HFFc6 (cell line): ENCODE results near the gene PCDH15. TPM values are rescaled to one million over a fixed set of nuclear protein-coding genes. Genes with fewer than 3 reads are reported as not detected.
"Not testable (repeated sequence)": the region's sequence is repeated elsewhere in the genome, so short reads cannot be mapped to it uniquely, and the experiment has no call there.

Experiments
- DNase-seq: peaks from one replicate; pipeline ENCODE4 v3.0.0-alpha.2; 2018
- H3K27ac Mint-ChIP-seq: 2 replicates; pipeline ENCODE4 v1.8.0; 2020; ENCODE audit warnings: mild to moderate bottlenecking, mixed read lengths
- H3K27me3 Mint-ChIP-seq: 2 replicates; pipeline ENCODE4 v1.8.0; 2021; ENCODE audit warnings: mild to moderate bottlenecking, moderate library complexity, mixed read lengths; ENCODE audit not compliant: insufficient read depth
- H3K36me3 Mint-ChIP-seq: 2 replicates; pipeline ENCODE4 v1.8.0; 2021; ENCODE audit warnings: low read depth, mixed read lengths
- H3K4me1 Mint-ChIP-seq: 2 replicates; pipeline ENCODE4 v1.8.0; 2020; ENCODE audit warnings: low read depth, mixed read lengths
- H3K4me3 Mint-ChIP-seq: 2 replicates; pipeline ENCODE4 v1.8.0; 2020; ENCODE audit warnings: mild to moderate bottlenecking, moderate library complexity, mixed read lengths
- H3K9me3 Mint-ChIP-seq: 2 replicates; pipeline ENCODE4 v1.8.0; 2020; ENCODE audit warnings: mild to moderate bottlenecking, mixed read lengths
- total RNA-seq, 6 experiments: library from RNA; stranded (reverse); fragmentation: NEBNext Ultra II Directional; extraction: Animal tissue kit (Norgen Biotek cat#: 25700); gene quantifications; 2 replicates in 1 of 6; 3 replicates in 5 of 6; pipeline ENCODE4 v1.2.3, GENCODE V29; 2021
- TF ChIP-seq, protein P1 (sequence below): fragments of 200-600 bp; sonication (generic); IDR thresholded peaks from 2 replicates; pipeline ENCODE4 v1.5.0; 2021; ENCODE audit warnings: antibody characterized with exemption, mild to moderate bottlenecking

PCDH15 gene
- total RNA-seq, 6 experiments from 2014 or later: not detected

- Mint-ChIP-seq H3K27me3 (no peaks in the 10 kb centered on the region), H3K36me3 (no peaks in the 10 kb centered on the region; the same call in none of the 2 replicates), H3K9me3 (peaks cover 21% of the 10 kb centered on the region), H3K4me3 (no peak overlapping the region), H3K4me1 (no peaks in the 10 kb centered on the region), H3K27ac (no peak overlapping the region)
- TF ChIP-seq, protein P1, sequence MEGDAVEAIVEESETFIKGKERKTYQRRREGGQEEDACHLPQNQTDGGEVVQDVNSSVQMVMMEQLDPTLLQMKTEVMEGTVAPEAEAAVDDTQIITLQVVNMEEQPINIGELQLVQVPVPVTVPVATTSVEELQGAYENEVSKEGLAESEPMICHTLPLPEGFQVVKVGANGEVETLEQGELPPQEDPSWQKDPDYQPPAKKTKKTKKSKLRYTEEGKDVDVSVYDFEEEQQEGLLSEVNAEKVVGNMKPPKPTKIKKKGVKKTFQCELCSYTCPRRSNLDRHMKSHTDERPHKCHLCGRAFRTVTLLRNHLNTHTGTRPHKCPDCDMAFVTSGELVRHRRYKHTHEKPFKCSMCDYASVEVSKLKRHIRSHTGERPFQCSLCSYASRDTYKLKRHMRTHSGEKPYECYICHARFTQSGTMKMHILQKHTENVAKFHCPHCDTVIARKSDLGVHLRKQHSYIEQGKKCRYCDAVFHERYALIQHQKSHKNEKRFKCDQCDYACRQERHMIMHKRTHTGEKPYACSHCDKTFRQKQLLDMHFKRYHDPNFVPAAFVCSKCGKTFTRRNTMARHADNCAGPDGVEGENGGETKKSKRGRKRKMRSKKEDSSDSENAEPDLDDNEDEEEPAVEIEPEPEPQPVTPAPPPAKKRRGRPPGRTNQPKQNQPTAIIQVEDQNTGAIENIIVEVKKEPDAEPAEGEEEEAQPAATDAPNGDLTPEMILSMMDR: no peak
- no peak for DNase-seq
These were observed 870.4 kb downstream of the PCDH15 start for GRCh38 chr10:53930648-53931047.

GRCh38 chr10:53924051-53924700 is 876.9 kb downstream of the PCDH15 start:
- not testable (repeated sequence) for H3K27ac Mint-ChIP-seq, H3K4me3 Mint-ChIP-seq, DNase-seq, H3K27me3 Mint-ChIP-seq, H3K36me3 Mint-ChIP-seq, H3K4me1 Mint-ChIP-seq
- H3K9me3 Mint-ChIP-seq: peaks cover 29% of the 10 kb centered on the region

GRCh38 chr10:53918755-53919154 is 882.3 kb downstream of the PCDH15 start:
- no peaks in the 10 kb centered on the region for H3K4me1 Mint-ChIP-seq
- TF ChIP-seq, protein P1: no peak
- H3K4me3 Mint-ChIP-seq: no peak overlapping the region
- H3K27me3 Mint-ChIP-seq: no peaks in the 10 kb centered on the region
- no peaks in the 10 kb centered on the region for H3K36me3 Mint-ChIP-seq
- H3K9me3 Mint-ChIP-seq: peaks cover 18% of the 10 kb centered on the region
- no peak overlapping the region for H3K27ac Mint-ChIP-seq
- no peak for DNase-seq

DNA sequence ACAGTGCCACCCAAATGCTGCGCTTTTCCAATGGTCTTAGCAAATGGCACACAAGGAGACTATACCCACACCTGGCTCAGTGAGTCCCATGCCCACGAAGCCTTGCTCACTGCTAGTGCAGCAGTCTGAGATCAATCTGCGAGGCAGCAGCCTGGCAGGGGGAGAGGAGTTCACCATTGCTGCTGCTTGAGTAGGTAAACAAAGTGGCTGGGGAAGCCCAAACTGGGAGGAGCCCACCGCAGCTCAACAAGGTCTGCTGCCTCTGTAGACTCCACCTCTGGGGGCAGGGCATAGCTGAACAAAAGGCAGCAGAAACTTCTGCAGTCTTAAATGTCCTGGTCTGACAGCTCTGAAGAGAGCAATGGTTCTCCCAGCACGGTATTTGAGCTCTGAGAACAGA is 891.2 kb downstream of the PCDH15 start:
- no peak overlapping the region for H3K4me3 Mint-ChIP-seq
- H3K4me1 Mint-ChIP-seq: no peaks in the 10 kb centered on the region
- H3K27ac Mint-ChIP-seq: no peak overlapping the region
- H3K36me3 Mint-ChIP-seq: no peaks in the 10 kb centered on the region; the same call in 1 of the 2 replicates
- peaks cover 77% of the 10 kb centered on the region for H3K9me3 Mint-ChIP-seq
- H3K27me3 Mint-ChIP-seq: no peaks in the 10 kb centered on the region
- TF ChIP-seq, protein P1: no peak
- DNase-seq: no peak

GRCh38 chr10:53904506-53905241 is 896.4 kb downstream of the PCDH15 start:
- Mint-ChIP-seq H3K4me3 (no peak overlapping the region), H3K36me3 (no peaks in the 10 kb centered on the region), H3K4me1 (no peaks in the 10 kb centered on the region), H3K27me3 (no peaks in the 10 kb centered on the region), H3K27ac (no peak overlapping the region), H3K9me3 (peaks cover 34% of the 10 kb centered on the region)
- no peak for DNase-seq
- TF ChIP-seq, protein P1: no peak

- Mint-ChIP-seq H3K4me1 (no peaks in the 10 kb centered on the region), H3K9me3 (peaks cover 25% of the 10 kb centered on the region), H3K27ac (no peak overlapping the region), H3K27me3 (no peaks in the 10 kb centered on the region), H3K36me3 (no peaks in the 10 kb centered on the region), H3K4me3 (no peak overlapping the region)
- DNase-seq: no peak
- TF ChIP-seq, protein P1: no peak
These were observed 897.3 kb downstream of the PCDH15 start for GRCh38 chr10:53903756-53904155.
